NCI-H2081 treated with DMSO at 0.1 percent for 48 hours (cell line): ENCODE data around the gene TMEM178B.
"Not testable (repeated sequence)": the region's sequence is repeated elsewhere in the genome, so short reads cannot be mapped to it uniquely, and the experiment has no call there.

Source experiments
- DNase-seq: peaks from one replicate; lab custom pipeline; 2025; lab: John Stamatoyannopoulos, UW

Gene TMEM178B

GRCh38 chr7:141312828-141313521 is 239.1 kb downstream of the TMEM178B start:
- no peak for DNase-seq

- DNase-seq: no peak
Measured at GRCh38 chr7:141313896-141314295, 240.0 kb downstream of the TMEM178B start.

- no peak for DNase-seq
Measured at GRCh38 chr7:141317033-141317585, 243.2 kb downstream of the TMEM178B start.

- DNase-seq: no peak
Measured at GRCh38 chr7:141320287-141320686, 246.4 kb downstream of the TMEM178B start.

GRCh38 chr7:141322383-141322782 is 248.5 kb downstream of the TMEM178B start:
- no peak for DNase-seq

- no peak for DNase-seq
Measured at GRCh38 chr7:141323826-141324225, 250.0 kb downstream of the TMEM178B start.

- no peak for DNase-seq
Measured at GRCh38 chr7:141324870-141325269, 251.0 kb downstream of the TMEM178B start.

GRCh38 chr7:141325275-141325674 is 251.4 kb downstream of the TMEM178B start:
- no peak for DNase-seq

- no peak for DNase-seq
Measured at GRCh38 chr7:141328290-141328689, 254.4 kb downstream of the TMEM178B start.

- not testable (repeated sequence) for DNase-seq
Measured at GRCh38 chr7:141330285-141330684, 256.4 kb downstream of the TMEM178B start.

- DNase-seq: no peak
Measured at GRCh38 chr7:141333459-141333858, 259.6 kb downstream of the TMEM178B start.

GRCh38 chr7:141335164-141335563 is 261.3 kb downstream of the TMEM178B start:
- no peak for DNase-seq

GRCh38 chr7:141339603-141340002 is 265.7 kb downstream of the TMEM178B start:
- no peak for DNase-seq

GRCh38 chr7:141340991-141341390 is 267.1 kb downstream of the TMEM178B start:
- no peak for DNase-seq

GRCh38 chr7:141342621-141343408 is 269.0 kb downstream of the TMEM178B start:
- DNase-seq: no peak

- DNase-seq: no peak
Measured at GRCh38 chr7:141344153-141344935, 270.5 kb downstream of the TMEM178B start.

- no peak for DNase-seq
Measured at GRCh38 chr7:141348728-141349127, 274.9 kb downstream of the TMEM178B start.

GRCh38 chr7:141349338-141349737 is 275.5 kb downstream of the TMEM178B start:
- no peak for DNase-seq

GRCh38 chr7:141349804-141350203 is 275.9 kb downstream of the TMEM178B start:
- DNase-seq: no peak

GRCh38 chr7:141351175-141351574 is 277.3 kb downstream of the TMEM178B start:
- DNase-seq: no peak

GRCh38 chr7:141352955-141353354 is 279.1 kb downstream of the TMEM178B start:
- DNase-seq: no peak

- DNase-seq: no peak
Measured at GRCh38 chr7:141354251-141354650, 280.4 kb downstream of the TMEM178B start.
